GM23338 (cell line): Measurements from ENCODE around the gene USP32. TPM values are rescaled to one million over a fixed set of nuclear protein-coding genes. Genes with fewer than 3 reads are reported as not detected.

Experiments
- ATAC-seq: fragments of 200-7000 bp; cut with Tn5 transposase; 3 replicates; pipeline ENCODE4 v1.9.1; 2020
- DNase-seq: peaks from one replicate; pipeline ENCODE4 v3.0.0-alpha.2; 2015; ENCODE audit warnings: low spot score
- H2AFZ ChIP-seq: fragments of 200-600 bp; sonication (generic); 2 replicates; pipeline ENCODE4 v1.8.0; 2016; ENCODE audit warnings: antibody characterized with exemption, mild to moderate bottlenecking, moderate library complexity
- H3F3A ChIP-seq: fragments of 200-600 bp; sonication (generic); replicated peaks from 2 replicates; pipeline ENCODE4 v1.8.0; 2017; ENCODE audit warnings: antibody characterized with exemption, mixed run types, low read depth
- H3K27ac ChIP-seq: fragments of 200-600 bp; sonication (generic); 2 replicates; pipeline ENCODE4 v1.6.1; 2016; ENCODE audit warnings: low read depth
- H3K27me3 ChIP-seq: fragments of 200-600 bp; sonication (generic); 2 replicates; pipeline ENCODE4 v1.8.0; 2016; ENCODE audit warnings: mild to moderate bottlenecking, mixed run types, moderate library complexity; ENCODE audit not compliant: insufficient read depth
- H3K36me3 ChIP-seq: fragments of 200-600 bp; sonication (generic); 2 replicates; pipeline ENCODE4 v1.8.0; 2016; ENCODE audit warnings: mild to moderate bottlenecking; ENCODE audit not compliant: insufficient read depth
- H3K4me1 ChIP-seq: fragments of 200-600 bp; sonication (generic); 2 replicates; pipeline ENCODE4 v1.8.0; 2016; ENCODE audit warnings: mild to moderate bottlenecking, moderate library complexity; ENCODE audit not compliant: insufficient read depth
- H3K4me2 ChIP-seq: fragments of 200-600 bp; sonication (generic); 2 replicates; pipeline ENCODE4 v1.7.1; 2017; ENCODE audit warnings: mixed run types
- H3K4me3 ChIP-seq: fragments of 200-600 bp; sonication (generic); 2 replicates; pipeline ENCODE4 v1.6.1; 2016; ENCODE audit warnings: mixed run types
- H3K79me2 ChIP-seq: fragments of 200-600 bp; sonication (generic); replicated peaks from 2 replicates; pipeline ENCODE4 v1.8.0; 2017; ENCODE audit warnings: mild to moderate bottlenecking; ENCODE audit not compliant: insufficient read depth
- H3K9me2 ChIP-seq: fragments of 200-600 bp; sonication (generic); 2 replicates; pipeline ENCODE4 v1.8.0; 2017; ENCODE audit not compliant: insufficient read depth
- H4K20me1 ChIP-seq: fragments of 200-600 bp; sonication (generic); replicated peaks from 2 replicates; pipeline ENCODE4 v1.8.0; 2017; ENCODE audit warnings: mild to moderate bottlenecking; ENCODE audit not compliant: insufficient read depth
- H3K27ac Mint-ChIP-seq: 2 replicates; pipeline ENCODE4 v1.8.0; 2020; ENCODE audit warnings: inconsistent platforms, mild to moderate bottlenecking, moderate library complexity, mixed read lengths
- H3K27me3 Mint-ChIP-seq: 3 replicates; pipeline ENCODE4 v1.8.0; 2022; ENCODE audit warnings: low read depth, mild to moderate bottlenecking, moderate library complexity, mixed read lengths, inconsistent platforms; ENCODE audit not compliant: insufficient read depth, poor library complexity
- H3K36me3 Mint-ChIP-seq: 3 replicates; pipeline ENCODE4 v1.8.0; 2021; ENCODE audit warnings: low read depth, mild to moderate bottlenecking, inconsistent platforms, moderate library complexity, mixed read lengths
- H3K4me1 Mint-ChIP-seq: 3 replicates; pipeline ENCODE4 v1.8.0; 2020; ENCODE audit warnings: mild to moderate bottlenecking, inconsistent platforms, mixed read lengths
- H3K4me3 Mint-ChIP-seq: 3 replicates; pipeline ENCODE4 v1.8.0; 2021; ENCODE audit warnings: moderate library complexity, mild to moderate bottlenecking, inconsistent platforms, mixed read lengths
- H3K9me3 Mint-ChIP-seq: 3 replicates; pipeline ENCODE4 v1.8.0; 2020; ENCODE audit warnings: moderate library complexity, mild to moderate bottlenecking, inconsistent platforms, mixed read lengths
- CREB1 ChIP-seq: fragments of 250-450 bp; sonication (Bioruptor Pico); IDR thresholded peaks from 2 replicates; pipeline ENCODE4 v1.5.0; 2020; ENCODE audit warnings: low read depth, mild to moderate bottlenecking, moderate library complexity
- EZH2phosphoT487 ChIP-seq: fragments of 200-600 bp; sonication (generic); IDR thresholded peaks from one replicate; pipeline ENCODE4 v1.8.1; 2018; ENCODE audit warnings: antibody characterized with exemption; ENCODE audit not compliant: unreplicated experiment
- JUNB ChIP-seq: IDR thresholded peaks from one replicate; pipeline ENCODE4 v1.6.1; 2016; ENCODE audit warnings: antibody characterized with exemption; ENCODE audit not compliant: unreplicated experiment
- NANOG ChIP-seq: IDR thresholded peaks from 2 replicates; pipeline ENCODE4 v1.6.1; 2016; ENCODE audit warnings: antibody characterized with exemption, borderline replicate concordance
- POLR2AphosphoS5 ChIP-seq: IDR thresholded peaks from 2 replicates; pipeline ENCODE4 v1.6.1; 2016; ENCODE audit warnings: antibody characterized with exemption, low read depth
- REST ChIP-seq: IDR thresholded peaks from one replicate; pipeline ENCODE4 v1.6.1; 2018; ENCODE audit warnings: antibody characterized with exemption; ENCODE audit not compliant: unreplicated experiment
- ZNF331 ChIP-seq: fragments of 250-450 bp; sonication (Bioruptor Pico); IDR thresholded peaks from 2 replicates; pipeline ENCODE4 v1.5.0; 2020; ENCODE audit warnings: low read depth, mild to moderate bottlenecking, moderate library complexity
- ZNF462 ChIP-seq: fragments of 250-450 bp; sonication (Bioruptor Pico); IDR thresholded peaks from 2 replicates; pipeline ENCODE4 v1.5.0; 2020; ENCODE audit warnings: mild to moderate bottlenecking, moderate library complexity
- polyA plus RNA-seq: library from polyadenylated mRNA; unstranded; fragments of >200 nt; fragmentation: Nextera tagmentation; extraction: Ambion mirVana; gene quantifications from 2 replicates; pipeline ENCODE4 v1.2.1, GENCODE V29; 2016
- total RNA-seq: library from RNA; depleted of rRNA; stranded (reverse); fragments of >200 nt; shearing (Covaris generic); gene quantifications from 2 replicates; pipeline ENCODE4 v1.2.3, GENCODE V29; 2014

The USP32 gene
- total and polyA plus RNA-seq, 2 experiments from 2014 or later: 43.6 to 129 TPM

GRCh38 chr17:60363700-60364405 lies 28.1 kb downstream of the USP32 start (continued):
- TF ChIP-seq ZNF462 (CRISPR knock-in tag) (no peak), CREB1 (no peak), POLR2AphosphoS5 (no peak), NANOG (no peak), ZNF331 (no peak)

- Mint-ChIP-seq H3K9me3 (no peaks in the 10 kb centered on the region), H3K27ac (no peak overlapping the region), H3K4me1 (0 out of 3 replicates have a peak, but pooled peaks cover 5% of the 10 kb centered on the region), H3K27me3 (no peaks in the 10 kb centered on the region), H3K4me3 (no peak overlapping the region), H3K36me3 (peaks cover 3% of the 10 kb centered on the region; the same call in 1 of the 3 replicates)
- Histone ChIP-seq H2AFZ (no peak overlapping the region), H3K4me2 (no peak overlapping the region), H3K79me2 (peaks cover 100% of the 10 kb centered on the region), H4K20me1 (peaks cover 27% of the 10 kb centered on the region), H3F3A (no peaks in the 10 kb centered on the region), H3K36me3 (no peaks in the 10 kb centered on the region), H3K9me2 (no peaks in the 10 kb centered on the region), H3K4me3 (no peak overlapping the region), H3K27ac (no peak overlapping the region), H3K27me3 (no peaks in the 10 kb centered on the region), H3K4me1 (no peaks in the 10 kb centered on the region)
- DNase-seq: no peak
- no peak for ATAC-seq
- TF ChIP-seq EZH2phosphoT487 (no peak), REST (no peak), JUNB (no peak)
These were observed 29.6 kb downstream of the USP32 start for GRCh38 chr17:60362329-60362728.
